Stimulated activated CD8-positive, alpha-beta memory T cell treated with anti-CD3 and anti-CD28 coated beads, Interleukin-2, amount 100 ng/mL, for 1 hour (primary cell): ENCODE measurements around the gene SIGLECL1.

Experiments
- DNase-seq, 2 donors: peaks; one replicate each; pipeline ENCODE4 v3.0.0-alpha.2; 2020; ENCODE audit warnings: low read depth in 2 of 2

Gene SIGLECL1

DNA sequence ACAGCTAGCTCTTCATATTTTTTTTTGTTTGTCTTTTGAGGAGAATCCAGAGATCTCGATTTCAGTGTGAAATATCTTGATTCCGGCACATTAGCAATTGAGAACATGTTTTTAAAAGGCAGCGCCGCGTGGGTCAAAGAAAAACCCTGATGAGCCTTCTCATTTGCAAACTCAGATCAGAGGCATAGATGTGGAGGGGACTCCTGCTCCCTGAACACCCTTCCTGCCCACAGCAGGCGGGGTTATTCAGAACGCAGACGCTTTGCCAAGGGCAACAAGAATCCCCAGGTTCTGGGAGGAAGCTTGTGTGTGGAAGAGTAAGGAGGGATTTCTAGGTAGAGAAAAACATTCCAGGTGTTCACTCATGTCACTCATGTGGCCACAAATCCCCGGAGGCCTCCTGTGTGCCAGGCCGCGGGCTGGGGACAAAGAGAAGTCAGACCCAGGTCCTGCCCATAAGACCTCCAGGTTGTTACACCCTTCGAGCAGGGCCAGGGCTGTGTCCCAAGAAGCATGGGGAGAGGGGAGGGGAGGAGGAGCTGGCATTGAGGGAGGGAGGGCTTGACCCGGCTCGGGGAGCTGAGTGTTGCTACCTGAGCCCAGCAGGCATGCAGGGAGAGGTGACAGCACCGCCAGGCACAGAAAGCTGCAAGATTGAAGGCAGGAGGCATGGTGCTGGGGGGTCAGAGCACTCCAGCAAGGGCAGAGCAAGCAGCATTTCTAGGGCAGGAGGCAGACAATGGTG is 44.7 kb downstream of the SIGLECL1 start:
- no peak for DNase-seq

- DNase-seq: no peak
Measured at GRCh38 chr19:51296336-51297093, 45.6 kb downstream of the SIGLECL1 start.

DNA sequence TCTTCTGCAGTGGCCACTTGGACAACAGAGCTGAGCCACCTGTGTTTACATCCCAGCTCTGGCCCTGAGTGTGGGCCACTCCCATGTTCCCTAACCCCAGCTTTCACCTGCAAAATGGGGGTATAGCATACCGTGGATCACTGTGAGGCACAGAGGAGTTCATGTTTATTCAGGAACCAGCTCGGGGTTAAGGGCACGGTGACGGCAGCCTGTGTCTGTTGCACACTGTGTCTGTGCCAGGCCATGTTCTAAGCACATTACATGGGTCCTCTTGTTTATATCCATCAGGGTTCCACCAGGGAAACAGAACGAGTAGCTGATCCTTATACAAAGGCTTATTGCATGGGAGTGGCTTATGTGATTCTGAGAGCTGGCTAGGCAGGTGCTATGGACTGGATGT is 46.5 kb downstream of the SIGLECL1 start:
- no peak for DNase-seq

- no peak for DNase-seq
Measured at GRCh38 chr19:51301266-51301665, 50.4 kb downstream of the SIGLECL1 start.

DNA sequence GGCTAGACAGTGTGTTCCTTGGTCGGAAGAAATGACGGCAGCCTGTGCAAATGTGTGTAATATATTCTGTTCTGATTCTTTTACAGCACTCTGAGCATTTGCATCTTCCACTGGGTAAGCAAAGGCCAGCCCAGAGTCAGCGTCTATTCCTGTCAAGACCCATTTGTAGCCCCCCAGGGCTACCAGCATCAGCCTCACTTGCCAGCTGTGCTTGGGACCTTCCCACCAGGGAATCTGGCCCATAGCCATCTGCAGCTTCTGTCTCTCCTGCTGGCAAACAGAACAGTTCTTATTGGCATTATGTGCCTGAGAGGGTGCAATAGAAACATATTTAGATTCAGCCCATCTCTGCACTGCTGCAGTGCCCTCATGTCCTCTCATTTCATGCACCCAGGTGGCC is 54.6 kb downstream of the SIGLECL1 start:
- DNase-seq: no peak

GRCh38 chr19:51311351-51312257 is 60.7 kb downstream of the SIGLECL1 start, which contains the start of gene IGLON5:
Gene IGLON5, plus strand, starts transcription at chr19:51311644. Its CDS starts 204 bp downstream, at chr19:51311848.
- DNase-seq: no peak

DNA sequence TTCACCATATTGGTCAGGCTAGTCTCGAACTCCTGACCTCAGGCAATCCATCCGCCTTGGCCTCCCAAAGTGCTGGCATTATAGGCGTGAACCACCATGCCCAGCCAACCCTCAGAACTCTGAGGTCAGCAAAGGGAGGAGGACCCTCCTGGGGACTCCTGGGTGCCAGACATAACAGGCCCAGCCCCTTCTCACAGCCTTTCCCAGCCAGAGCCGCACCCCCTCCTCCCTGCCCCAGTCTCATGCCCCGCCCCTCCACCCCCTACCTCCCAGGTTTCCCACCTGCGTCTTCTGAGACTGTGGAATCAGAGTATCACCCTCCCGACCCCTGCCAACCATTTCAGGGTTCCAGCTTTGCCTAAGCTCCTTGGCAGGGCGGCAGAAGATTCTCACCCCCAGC is 65.8 kb downstream of the SIGLECL1 start:
- DNase-seq: no peak

DNA sequence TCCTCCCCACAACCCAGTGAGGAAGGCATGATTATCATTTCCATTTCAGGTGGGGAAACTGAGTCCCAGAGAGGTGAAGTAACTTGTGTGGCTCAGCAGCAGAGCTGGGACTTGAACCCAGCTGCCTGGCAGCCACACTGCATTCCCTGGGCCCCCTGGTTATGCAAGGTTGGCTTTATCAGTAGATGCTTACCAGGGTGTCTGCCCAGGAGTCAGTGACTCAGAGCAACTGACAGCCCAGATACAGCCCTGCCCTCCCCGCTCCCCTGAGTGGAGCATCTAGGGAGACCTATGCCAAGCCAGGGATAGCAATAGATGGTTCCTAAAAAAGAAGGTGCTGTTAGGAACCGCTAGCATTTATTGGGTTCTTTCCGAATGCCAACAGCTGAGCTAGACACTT is 66.5 kb downstream of the SIGLECL1 start:
- DNase-seq: no peak

- no peak for DNase-seq
Measured at GRCh38 chr19:51317968-51318367, 67.1 kb downstream of the SIGLECL1 start.
